HAP-1 (cell line): ENCODE results near the gene PNPLA5.

ENCODE experiments used
- DNase-seq, 2 experiments: peaks; one replicate each; pipeline ENCODE4 v3.0.0-alpha.2; 2016 to 2020; ENCODE audit warnings: low spot score in 2 of 2
- H3K27me3 ChIP-seq: fragments of 250-450 bp; sonication (Bioruptor Pico); 2 replicates; pipeline ENCODE4 v1.5.1; 2020; ENCODE audit warnings: low read depth, mild to moderate bottlenecking, moderate library complexity
- H3K36me3 ChIP-seq: fragments of 250-450 bp; sonication (Bioruptor Pico); replicated peaks from 2 replicates; pipeline ENCODE4 v1.5.1; 2020; ENCODE audit warnings: mild to moderate bottlenecking
- H3K4me1 ChIP-seq: fragments of 250-450 bp; sonication (Bioruptor Pico); 2 replicates; pipeline ENCODE4 v1.5.1; 2020; ENCODE audit warnings: mild to moderate bottlenecking
- H3K4me3 ChIP-seq: fragments of 250-450 bp; sonication (Bioruptor Pico); 2 replicates; pipeline ENCODE4 v1.5.1; 2020; ENCODE audit warnings: mild to moderate bottlenecking, moderate library complexity
- H3K9me3 ChIP-seq: fragments of 250-450 bp; sonication (Bioruptor Pico); 2 replicates; pipeline ENCODE4 v1.5.1; 2020; ENCODE audit warnings: mild to moderate bottlenecking, moderate library complexity
- in situ Hi-C: fragments of 300-500 bp; cut with MboI; formaldehyde crosslinking; loops from 3 replicates; pipeline ENCODE4 v1.14.3; 2020; ENCODE audit warnings: low sequenced_read_pairs, inconsistent platforms, mixed read lengths

The PNPLA5 gene

GRCh38 chr22:43892183-43892894 is 526 bp upstream of the PNPLA5 start:
- in situ Hi-C loops, result no loop called here
- H3K36me3 ChIP-seq, result no peaks in the 10 kb centered on the region
- DNase-seq, result no peak
- no peak overlapping the region for H3K4me3 ChIP-seq
- H3K27me3 ChIP-seq, result peaks cover 35% of the 10 kb centered on the region
- H3K4me1 ChIP-seq, result no peaks in the 10 kb centered on the region
- no peaks in the 10 kb centered on the region for H3K9me3 ChIP-seq

- Histone ChIP-seq H3K4me1 (no peaks in the 10 kb centered on the region), H3K4me3 (no peak overlapping the region), H3K27me3 (peaks cover 35% of the 10 kb centered on the region), H3K36me3 (no peaks in the 10 kb centered on the region), H3K9me3 (no peaks in the 10 kb centered on the region)
- in situ Hi-C loops, result no loop called here
- no peak for DNase-seq
Observed at GRCh38 chr22:43890901-43891331, 897 bp downstream of the PNPLA5 start.

GRCh38 chr22:43889860-43890253 is 2.0 kb downstream of the PNPLA5 start:
- Histone ChIP-seq H3K4me1 (no peaks in the 10 kb centered on the region), H3K27me3 (peaks cover 30% of the 10 kb centered on the region), H3K9me3 (no peaks in the 10 kb centered on the region), H3K4me3 (no peak overlapping the region), H3K36me3 (no peaks in the 10 kb centered on the region)
- in situ Hi-C loops, result no loop called here
- DNase-seq, result no peak

GRCh38 chr22:43889201-43889859 is 2.5 kb downstream of the PNPLA5 start:
- Histone ChIP-seq H3K9me3 (no peaks in the 10 kb centered on the region), H3K4me3 (no peak overlapping the region), H3K36me3 (no peaks in the 10 kb centered on the region), H3K4me1 (no peaks in the 10 kb centered on the region), H3K27me3 (peaks cover 30% of the 10 kb centered on the region)
- DNase-seq, result no peak
- in situ Hi-C loops, result no loop called here

GRCh38 chr22:43888740-43889139 is 3.1 kb downstream of the PNPLA5 start:
- H3K36me3 ChIP-seq, result no peaks in the 10 kb centered on the region
- in situ Hi-C loops, result no loop called here
- no peak for DNase-seq

GRCh38 chr22:43887391-43887790 is 4.4 kb downstream of the PNPLA5 start:
- H3K27me3 ChIP-seq, result peaks cover 24% of the 10 kb centered on the region
- no peak overlapping the region for H3K4me3 ChIP-seq
- DNase-seq, result no peak
- no peaks in the 10 kb centered on the region for H3K36me3 ChIP-seq
- no peaks in the 10 kb centered on the region for H3K9me3 ChIP-seq
- in situ Hi-C loops, result no loop called here
- no peaks in the 10 kb centered on the region for H3K4me1 ChIP-seq

More at GRCh38 chr22:43888740-43889139, 3.1 kb downstream of the PNPLA5 start:
- H3K4me3 ChIP-seq, result no peak overlapping the region
- H3K9me3 ChIP-seq, result no peaks in the 10 kb centered on the region
- H3K27me3 ChIP-seq, result peaks cover 30% of the 10 kb centered on the region
- H3K4me1 ChIP-seq, result no peaks in the 10 kb centered on the region

GRCh38 chr22:43886231-43886630 is 5.6 kb downstream of the PNPLA5 start:
- no peaks in the 10 kb centered on the region for H3K4me1 ChIP-seq
- H3K9me3 ChIP-seq, result no peaks in the 10 kb centered on the region
- H3K27me3 ChIP-seq, result peaks cover 12% of the 10 kb centered on the region
- no peaks in the 10 kb centered on the region for H3K36me3 ChIP-seq
- no peak for DNase-seq
- in situ Hi-C loops, result no loop called here
- no peak overlapping the region for H3K4me3 ChIP-seq

- no peak for DNase-seq
- H3K27me3 ChIP-seq, result peaks cover 8% of the 10 kb centered on the region; the same call in 1 of the 2 replicates
- H3K9me3 ChIP-seq, result no peaks in the 10 kb centered on the region
- H3K4me1 ChIP-seq, result no peaks in the 10 kb centered on the region
- no peaks in the 10 kb centered on the region for H3K36me3 ChIP-seq
- in situ Hi-C loops, result no loop called here
- no peak overlapping the region for H3K4me3 ChIP-seq
Observed at GRCh38 chr22:43885786-43886185, 6.0 kb downstream of the PNPLA5 start.

- in situ Hi-C loops, result no loop called here
Observed at GRCh38 chr22:43885319-43885671, 6.5 kb downstream of the PNPLA5 start.

GRCh38 chr22:43884600-43885318 is 7.1 kb downstream of the PNPLA5 start:
- in situ Hi-C loops, result no loop called here
- no peak overlapping the region for H3K4me3 ChIP-seq
- no peaks in the 10 kb centered on the region for H3K36me3 ChIP-seq
- H3K27me3 ChIP-seq, result no peaks in the 10 kb centered on the region
- no peaks in the 10 kb centered on the region for H3K4me1 ChIP-seq
- peak; percentile 40 to 83 for DNase-seq
- no peaks in the 10 kb centered on the region for H3K9me3 ChIP-seq

More at GRCh38 chr22:43885319-43885671, 6.5 kb downstream of the PNPLA5 start:
- H3K4me1 ChIP-seq, result no peaks in the 10 kb centered on the region
- DNase-seq, result no peak
- peaks cover 3% of the 10 kb centered on the region; the same call in 1 of the 2 replicates for H3K27me3 ChIP-seq
- no peaks in the 10 kb centered on the region for H3K9me3 ChIP-seq
- H3K4me3 ChIP-seq, result no peak overlapping the region
- H3K36me3 ChIP-seq, result no peaks in the 10 kb centered on the region

- no peak for DNase-seq
- H3K36me3 ChIP-seq, result no peaks in the 10 kb centered on the region
- in situ Hi-C loops, result no loop called here
- no peaks in the 10 kb centered on the region for H3K9me3 ChIP-seq
- no peaks in the 10 kb centered on the region for H3K4me1 ChIP-seq
- H3K4me3 ChIP-seq, result no peak overlapping the region
- no peaks in the 10 kb centered on the region for H3K27me3 ChIP-seq
Observed at GRCh38 chr22:43883719-43884415, 7.9 kb downstream of the PNPLA5 start.

- Histone ChIP-seq H3K27me3 (no peaks in the 10 kb centered on the region), H3K4me3 (no peak overlapping the region), H3K36me3 (no peaks in the 10 kb centered on the region), H3K4me1 (no peaks in the 10 kb centered on the region), H3K9me3 (no peaks in the 10 kb centered on the region)
- peak; percentile 50 to 80 for DNase-seq
- in situ Hi-C loops, result no loop called here
Observed at GRCh38 chr22:43883012-43883661, 8.7 kb downstream of the PNPLA5 start.

GRCh38 chr22:43882122-43882767 is 9.6 kb downstream of the PNPLA5 start:
- no peaks in the 10 kb centered on the region for H3K36me3 ChIP-seq
- H3K27me3 ChIP-seq, result no peaks in the 10 kb centered on the region
- DNase-seq, result no peak
- H3K4me1 ChIP-seq, result no peaks in the 10 kb centered on the region
- in situ Hi-C loops, result no loop called here
- H3K9me3 ChIP-seq, result no peaks in the 10 kb centered on the region
- no peak overlapping the region for H3K4me3 ChIP-seq
